Measurements from ENCODE around the gene MYO1G. TPM values are rescaled to one million over a fixed set of nuclear protein-coding genes. Genes with fewer than 3 reads are reported as not detected.
"Not testable (repeated sequence)": the region's sequence is repeated elsewhere in the genome, so short reads cannot be mapped to it uniquely, and the experiment has no call there.

Gene MYO1G
- polyA plus RNA-seq (2012; ENCODE audit: low read depth, missing spikeins): 203 TPM

DNA sequence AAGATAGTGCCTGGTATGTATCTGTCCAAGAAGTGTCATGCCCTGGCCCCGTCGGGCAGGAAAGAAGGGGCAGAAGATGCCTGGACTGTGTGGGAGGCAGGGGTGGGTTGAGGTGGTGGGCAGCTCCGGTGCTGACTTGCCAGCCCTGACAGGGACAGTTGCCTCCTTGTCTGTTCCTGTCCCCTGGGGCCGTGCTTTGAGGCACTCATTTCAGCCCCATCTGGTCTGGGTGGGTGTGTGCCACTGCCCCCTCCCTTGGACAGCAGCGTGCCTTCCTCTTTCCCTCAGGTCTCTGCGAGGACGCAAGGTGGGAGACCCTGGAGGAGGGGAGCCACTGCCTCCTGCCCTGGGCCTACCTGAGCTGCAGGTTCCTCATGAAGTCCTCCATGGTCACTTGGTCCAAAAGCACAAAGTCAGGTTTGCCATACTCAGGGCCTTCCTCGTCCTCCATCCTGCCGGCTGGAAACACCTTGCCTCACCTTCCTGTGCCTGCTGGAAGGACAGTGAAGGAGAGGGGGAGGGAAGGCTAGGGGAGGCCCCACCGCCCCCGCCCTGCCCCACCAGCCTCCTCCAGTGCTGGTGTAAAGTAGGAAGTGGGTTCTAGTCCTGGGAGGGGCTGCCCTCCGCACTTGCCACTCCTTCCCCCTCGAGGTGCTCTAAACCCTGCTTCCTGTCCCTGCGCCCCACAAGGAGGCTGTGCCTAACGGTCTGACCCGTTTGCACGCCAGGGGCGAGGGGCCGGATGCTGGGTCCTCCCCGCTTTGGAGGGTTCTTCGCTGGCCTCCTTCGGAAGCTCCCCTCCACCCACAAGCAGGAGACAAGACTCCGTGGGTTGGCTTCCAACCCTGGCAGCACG, at the start of gene MYO1G:
MYO1G (minus strand) TSS at position 505 of the 856 bp plus-strand sequence; CDS start at position 451, 54 bp downstream.
- TF ChIP-seq PAX5 (IDR thresholded peaks at IDR 0.05; ENCODE audit: insufficient read depth, low read length, severe bottlenecking) (no peak), SPI1 (IDR thresholded peaks at IDR 0.05; ENCODE audit: low read depth, low read length) (peak; percentile 82), POLR2AphosphoS5 (IDR thresholded peaks at IDR 0.05; ENCODE audit: low read depth, low read length) (peak; percentile 44), TAF1 (IDR thresholded peaks at IDR 0.05; ENCODE audit: low read depth, low read length) (peak; percentile 67), POLR2A (IDR thresholded peaks at IDR 0.05; ENCODE audit: low read depth, low read length) (peak; percentile 84), POU2F2 (IDR thresholded peaks at IDR 0.05; ENCODE audit: low read depth, low read length) (peak; percentile 52; the same call in 1 of the 2 replicates)
- DNase-seq (ENCODE audit: insufficient read length, low spot score) (no peak), FAIRE-seq (peak; percentile 97)

DNA sequence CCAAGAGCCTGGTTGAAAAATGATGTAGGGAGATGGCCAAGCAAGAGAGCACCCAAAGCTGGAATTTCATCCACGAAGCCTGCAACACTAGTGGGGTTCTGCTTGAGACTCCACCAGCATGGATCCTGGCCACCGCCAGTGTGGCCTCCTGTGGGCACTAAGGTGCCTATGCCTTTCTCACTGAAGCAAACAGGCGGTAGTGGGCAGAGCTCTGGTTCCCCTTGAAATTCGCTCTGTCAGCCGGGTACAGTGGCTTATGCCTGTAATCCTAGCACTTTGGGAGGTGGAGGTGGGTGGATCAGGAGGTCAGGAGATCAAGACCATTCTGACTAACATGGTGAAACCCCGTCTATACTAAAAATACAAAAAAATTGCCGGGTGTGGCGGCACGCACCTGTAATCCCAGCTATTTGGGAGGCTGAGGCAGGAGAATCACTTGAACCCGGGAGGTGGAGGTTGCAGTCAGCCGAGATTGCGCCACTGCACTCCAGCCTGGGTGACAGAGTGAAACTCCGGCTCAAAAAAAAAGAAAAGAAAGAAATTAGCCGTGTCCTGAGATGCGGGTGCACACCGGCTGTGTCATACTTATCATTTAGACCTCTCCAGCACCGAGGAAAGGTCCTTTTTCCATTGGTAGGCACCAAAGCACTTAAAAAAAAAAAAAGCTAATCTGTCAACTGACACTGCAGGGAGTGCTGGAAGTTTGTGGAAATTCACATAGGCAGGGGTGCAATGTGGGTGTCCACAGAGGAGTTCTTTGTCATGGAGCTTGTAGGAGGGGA, 49.5 kb upstream of the MYO1G start:
- DNase-seq (ENCODE audit: insufficient read length, low spot score) (no peak), FAIRE-seq (peak; percentile 87)
- TF ChIP-seq POLR2AphosphoS5 (IDR thresholded peaks at IDR 0.05; ENCODE audit: low read depth, low read length) (peak; percentile 26; the same call in 1 of the 2 replicates), SPI1 (IDR thresholded peaks at IDR 0.05; ENCODE audit: low read depth, low read length) (no peak)

DNA sequence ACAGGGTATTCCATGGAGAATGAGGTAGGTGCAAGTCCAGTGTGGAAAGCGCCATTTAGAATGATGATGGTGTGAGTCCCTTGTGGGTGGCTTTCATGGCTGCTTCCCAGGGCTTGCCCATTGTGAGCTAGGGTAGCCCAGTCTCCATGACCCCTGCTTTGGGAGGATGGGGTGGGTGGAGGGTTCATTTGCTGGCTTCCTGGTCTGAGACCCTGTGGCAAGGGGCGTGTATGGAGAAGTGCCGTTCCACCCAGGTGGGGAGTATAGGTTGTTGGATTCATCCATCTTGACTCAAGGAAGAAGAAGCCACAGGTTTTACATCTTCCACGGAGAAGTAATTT, 48.9 kb upstream of the MYO1G start:
- TF ChIP-seq POU2F2 (IDR thresholded peaks at IDR 0.05; ENCODE audit: low read depth, low read length) (no peak), TAF1 (IDR thresholded peaks at IDR 0.05; ENCODE audit: low read depth, low read length) (peak; percentile 6; the same call in 1 of the 2 replicates)
- FAIRE-seq: no peak

DNA sequence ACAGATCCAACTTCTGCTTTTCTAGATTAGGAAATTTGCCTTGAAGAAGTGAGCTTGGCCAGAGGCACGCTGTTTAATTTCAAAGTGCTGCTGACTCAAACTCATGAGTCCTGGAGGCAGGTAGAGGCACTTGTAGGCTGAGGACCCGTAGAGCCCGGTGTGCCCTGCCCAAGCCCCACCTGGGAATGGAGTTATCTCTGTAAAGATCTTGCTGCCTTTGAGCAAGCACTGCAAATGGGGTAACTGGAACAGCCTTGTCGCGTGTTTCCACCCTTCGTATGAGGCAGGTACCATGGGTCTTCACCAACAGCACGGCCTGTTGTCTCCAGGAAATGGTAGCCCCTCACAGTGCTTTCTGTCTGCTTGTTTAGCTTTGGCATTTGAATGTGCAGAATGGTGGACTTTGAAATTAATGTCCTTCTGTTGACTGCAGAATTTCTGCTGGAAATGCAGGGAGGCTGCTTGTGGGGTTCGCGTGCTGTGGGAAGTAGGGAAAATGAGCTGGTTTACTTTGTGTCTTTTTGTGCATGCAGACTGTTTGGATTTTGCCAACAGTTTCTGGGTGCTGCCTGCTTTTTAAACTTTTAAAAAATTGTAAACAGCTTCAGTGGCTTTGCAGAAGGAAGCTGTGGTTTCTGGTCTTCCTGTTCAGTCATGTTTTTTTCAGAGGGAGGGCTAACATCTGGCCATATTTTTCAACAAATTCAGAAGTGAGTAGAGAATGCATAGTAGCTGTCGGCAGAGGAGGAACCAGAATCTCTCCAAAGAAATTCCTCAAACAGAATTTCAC, 48.4 kb upstream of the MYO1G start:
- TF ChIP-seq POLR2AphosphoS5 (IDR thresholded peaks at IDR 0.05; ENCODE audit: low read depth, low read length): no peak; the same call in 1 of the 2 replicates
- TF ChIP-seq POLR2A (IDR thresholded peaks at IDR 0.05; ENCODE audit: low read depth, low read length): peak; percentile 58; the same call in 1 of the 2 replicates
- no peak for TF ChIP-seq POU2F2 (IDR thresholded peaks at IDR 0.05; ENCODE audit: low read depth, low read length)
- TF ChIP-seq SPI1 (IDR thresholded peaks at IDR 0.05; ENCODE audit: low read depth, low read length): peak; percentile 77
- no peak for TF ChIP-seq PAX5 (IDR thresholded peaks at IDR 0.05; ENCODE audit: insufficient read depth, low read length, severe bottlenecking)
- TF ChIP-seq TAF1 (IDR thresholded peaks at IDR 0.05; ENCODE audit: low read depth, low read length): peak; percentile 37
- DNase-seq (ENCODE audit: insufficient read length, low spot score) (no peak), FAIRE-seq (peak; percentile 95)

More for the DNA sequence above, 48.9 kb upstream of the MYO1G start:
- no peak for DNase-seq (ENCODE audit: insufficient read length, low spot score)

DNA sequence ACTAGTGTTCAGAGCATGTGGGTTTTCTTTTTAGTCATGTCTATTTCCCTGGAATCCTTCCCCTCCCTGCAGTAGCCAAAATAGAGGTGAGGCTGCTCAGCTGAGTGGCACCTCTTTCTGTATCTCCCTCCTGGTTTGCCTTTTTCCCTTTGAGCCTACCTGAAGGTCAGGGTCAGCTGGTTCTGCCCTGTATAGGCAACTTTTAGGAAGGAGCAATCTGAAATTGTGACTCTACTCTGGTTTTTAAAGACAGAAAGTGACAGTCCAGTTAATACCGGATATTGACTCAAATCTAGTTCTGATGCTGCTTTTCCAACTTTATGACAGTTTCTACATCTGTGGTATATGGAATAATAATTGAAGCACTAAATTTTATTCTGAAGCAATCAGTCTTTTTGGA, 47.2 kb upstream of the MYO1G start:
- TF ChIP-seq POLR2AphosphoS5 (IDR thresholded peaks at IDR 0.05; ENCODE audit: low read depth, low read length) (no peak), POU2F2 (IDR thresholded peaks at IDR 0.05; ENCODE audit: low read depth, low read length) (no peak), PAX5 (IDR thresholded peaks at IDR 0.05; ENCODE audit: insufficient read depth, low read length, severe bottlenecking) (no peak)
- FAIRE-seq: no peak
- DNase-seq (ENCODE audit: insufficient read length, low spot score): no peak

DNA sequence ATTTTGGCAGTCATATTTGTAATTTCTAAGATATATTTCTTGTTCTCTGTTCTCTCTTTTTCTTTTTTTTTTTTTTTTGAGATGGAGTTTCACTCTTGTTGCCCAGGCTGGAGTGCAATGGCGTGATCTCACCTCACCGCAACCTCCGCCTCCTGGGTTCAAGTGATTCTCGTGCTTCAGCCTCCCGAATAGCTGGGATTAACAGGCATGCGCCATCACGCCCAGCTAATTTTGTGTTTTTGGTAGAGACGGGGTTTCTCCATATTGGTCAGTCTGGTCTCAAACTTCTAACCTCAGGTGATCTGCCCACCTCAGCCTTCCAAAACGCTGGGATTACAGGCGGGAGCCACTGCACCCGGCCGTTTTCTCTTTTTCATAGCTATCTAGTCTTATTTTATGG, 46.7 kb upstream of the MYO1G start:
- DNase-seq (ENCODE audit: insufficient read length, low spot score); FAIRE-seq: not testable (repeated sequence)

DNA sequence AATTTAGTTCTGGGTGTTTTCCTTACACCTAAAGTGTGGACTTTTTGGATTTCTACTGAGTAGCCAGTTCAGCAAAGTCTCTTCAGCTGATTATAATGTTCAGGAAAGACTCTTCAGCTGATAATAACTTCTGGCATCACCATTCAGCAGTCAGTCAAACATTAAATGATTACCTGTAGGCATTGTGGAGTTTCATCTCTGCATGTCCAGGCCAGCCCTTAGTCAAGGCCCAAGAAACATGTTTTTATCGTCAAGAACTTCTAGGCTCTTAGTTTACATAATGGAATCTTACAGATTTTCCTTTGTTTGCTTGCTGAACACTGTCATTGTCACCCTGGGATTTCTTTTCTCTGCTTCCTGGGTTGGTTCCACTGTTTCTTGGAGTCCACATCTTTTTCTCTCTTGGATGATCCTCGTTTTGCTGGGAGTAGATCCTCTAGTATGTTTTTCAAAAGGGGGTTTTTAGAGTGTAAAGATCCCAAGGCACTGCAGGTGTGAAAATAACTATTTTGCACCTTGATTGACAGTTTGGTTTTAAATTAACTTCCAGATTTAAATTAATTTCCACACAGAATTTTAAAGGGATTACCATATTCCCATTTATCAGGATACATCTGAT, 45.4 kb upstream of the MYO1G start:
- FAIRE-seq (no peak), DNase-seq (ENCODE audit: insufficient read length, low spot score) (no peak)
- TF ChIP-seq SPI1 (IDR thresholded peaks at IDR 0.05; ENCODE audit: low read depth, low read length) (no peak), TAF1 (IDR thresholded peaks at IDR 0.05; ENCODE audit: low read depth, low read length) (no peak), PAX5 (IDR thresholded peaks at IDR 0.05; ENCODE audit: insufficient read depth, low read length, severe bottlenecking) (no peak), POU2F2 (IDR thresholded peaks at IDR 0.05; ENCODE audit: low read depth, low read length) (no peak), POLR2AphosphoS5 (IDR thresholded peaks at IDR 0.05; ENCODE audit: low read depth, low read length) (no peak), POLR2A (IDR thresholded peaks at IDR 0.05; ENCODE audit: low read depth, low read length) (no peak)

DNA sequence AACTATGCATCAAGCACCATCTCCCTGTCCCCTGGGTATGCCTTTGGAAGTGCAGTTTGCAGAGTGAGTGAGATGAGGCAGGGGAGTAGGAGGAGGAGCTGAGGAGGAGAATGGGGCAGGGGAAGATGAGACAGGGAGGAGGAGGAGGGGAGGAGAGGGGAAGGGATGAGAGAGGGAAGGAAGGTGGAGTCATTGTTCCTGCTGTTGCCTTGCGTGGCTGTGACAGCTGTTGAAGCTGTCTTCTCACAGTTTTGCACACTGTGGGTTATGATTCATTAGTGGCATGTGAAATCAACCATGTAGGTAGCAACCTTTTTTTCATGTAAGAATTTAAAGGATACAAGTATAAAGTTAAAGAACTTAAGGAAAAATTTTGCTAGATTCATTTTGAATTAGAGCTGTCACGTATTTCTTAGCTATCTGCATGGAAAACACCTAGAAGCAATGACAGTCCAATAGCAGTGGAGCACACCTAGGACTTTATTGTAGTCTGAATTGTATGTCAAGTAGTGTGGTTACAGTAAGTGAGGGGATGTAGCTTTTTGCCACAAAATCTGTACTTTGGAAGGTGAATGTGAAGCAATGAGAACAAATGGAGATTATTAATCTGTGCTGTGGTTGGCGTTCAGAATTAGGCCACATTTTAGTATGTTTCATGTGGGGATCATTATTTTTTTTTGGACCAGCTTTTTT, 42.9 kb upstream of the MYO1G start:
- FAIRE-seq: peak; percentile 90
- DNase-seq (ENCODE audit: insufficient read length, low spot score): no peak
- TF ChIP-seq TAF1 (IDR thresholded peaks at IDR 0.05; ENCODE audit: low read depth, low read length) (no peak), POLR2AphosphoS5 (IDR thresholded peaks at IDR 0.05; ENCODE audit: low read depth, low read length) (no peak), POLR2A (IDR thresholded peaks at IDR 0.05; ENCODE audit: low read depth, low read length) (no peak), PAX5 (IDR thresholded peaks at IDR 0.05; ENCODE audit: insufficient read depth, low read length, severe bottlenecking) (peak; percentile 13), POU2F2 (IDR thresholded peaks at IDR 0.05; ENCODE audit: low read depth, low read length) (no peak), SPI1 (IDR thresholded peaks at IDR 0.05; ENCODE audit: low read depth, low read length) (no peak)

DNA sequence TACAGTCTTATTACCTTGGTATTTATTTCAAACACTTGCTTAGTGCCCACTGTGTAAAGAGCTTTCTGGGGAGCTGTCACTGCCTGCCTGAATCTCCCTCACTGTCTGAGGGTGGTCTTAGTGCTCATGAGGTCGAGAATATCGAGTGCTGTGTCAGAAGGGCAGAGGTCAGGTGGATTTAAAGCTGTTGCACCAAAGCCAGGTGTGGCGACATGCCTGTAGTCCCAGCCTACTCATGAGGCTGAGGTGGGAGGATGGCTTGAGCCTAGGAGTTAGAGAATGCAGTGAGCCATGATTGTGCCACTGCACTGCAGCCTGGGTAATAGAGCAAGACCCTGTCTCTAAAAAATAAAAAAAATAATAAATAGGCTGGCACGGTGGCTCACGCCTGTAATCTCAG, 42.1 kb upstream of the MYO1G start:
- DNase-seq (ENCODE audit: insufficient read length, low spot score) (no peak), FAIRE-seq (no peak)

More for the DNA sequence above, 42.1 kb upstream of the MYO1G start:
- TF ChIP-seq POLR2A (IDR thresholded peaks at IDR 0.05; ENCODE audit: low read depth, low read length): no peak
- no peak for TF ChIP-seq POLR2AphosphoS5 (IDR thresholded peaks at IDR 0.05; ENCODE audit: low read depth, low read length)
- TF ChIP-seq PAX5 (IDR thresholded peaks at IDR 0.05; ENCODE audit: insufficient read depth, low read length, severe bottlenecking): no peak
- TF ChIP-seq SPI1 (IDR thresholded peaks at IDR 0.05; ENCODE audit: low read depth, low read length): no peak
- no peak for TF ChIP-seq TAF1 (IDR thresholded peaks at IDR 0.05; ENCODE audit: low read depth, low read length)
- TF ChIP-seq POU2F2 (IDR thresholded peaks at IDR 0.05; ENCODE audit: low read depth, low read length): no peak
